MM.1S (cell line): ENCODE measurements around the gene LAMP1.

Source experiments
- CTCF ChIP-seq: fragments of 300-600 bp; sonication (generic); IDR thresholded peaks from 2 replicates; pipeline ENCODE4 v1.5.1; 2016; ENCODE audit warnings: antibody characterized with exemption, low read length, mixed read lengths
- EZH2phosphoT487 ChIP-seq: fragments of 300-600 bp; sonication (generic); IDR thresholded peaks from 2 replicates; pipeline ENCODE4 v1.6.1; 2018; ENCODE audit warnings: antibody characterized with exemption, low read length

GRCh38 chr13:113359571-113359970 lies 62.5 kb downstream of the LAMP1 start:
- TF ChIP-seq CTCF, result no peak
- TF ChIP-seq EZH2phosphoT487, result no peak
